GM03348 (cell line): ENCODE data around the gene RSPH6A.

ENCODE experiments used
- DNase-seq: peaks from one replicate; pipeline ENCODE4 v3.0.0; 2012; ENCODE audit warnings: low spot score

Gene RSPH6A

DNA sequence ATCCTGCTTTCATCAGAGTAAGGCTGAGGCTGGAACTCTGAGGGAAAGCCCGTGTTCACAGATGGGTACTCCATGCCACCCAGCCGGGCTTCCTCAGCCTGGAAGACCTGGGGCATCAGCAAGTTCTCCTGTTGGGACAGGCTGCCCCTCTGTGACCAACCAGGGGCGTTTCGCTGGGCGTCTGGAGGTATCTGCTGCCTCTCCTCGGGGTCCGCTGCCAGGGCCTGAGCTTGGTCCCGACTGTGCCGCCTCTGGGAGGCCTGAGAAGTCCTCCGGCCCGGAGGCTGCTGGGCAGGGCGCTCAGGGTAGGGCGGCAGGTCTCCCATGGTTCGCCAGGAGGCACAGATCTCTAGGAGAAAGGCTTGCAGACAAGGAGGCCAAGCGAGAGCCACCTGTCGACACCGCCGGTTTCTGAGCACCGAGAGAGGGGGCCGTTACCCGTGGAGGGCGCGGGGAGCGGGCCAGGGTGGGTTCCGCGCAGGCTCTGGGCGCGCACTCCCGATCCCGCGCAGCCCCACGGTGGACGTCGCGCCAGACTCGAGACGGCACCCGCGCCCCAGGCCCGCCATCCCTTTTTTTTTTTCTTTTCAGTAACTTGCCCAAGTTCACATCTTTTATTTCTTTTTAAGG lies at the start of gene RSPH6A:
RSPH6A (minus strand) TSS at position 458 of the 630 bp plus-strand sequence; CDS start at position 326, 132 bp downstream.
- no peak for DNase-seq

- no peak for DNase-seq
Observed at GRCh38 chr19:45864629-45865082, 49.5 kb upstream of the RSPH6A start.

DNA sequence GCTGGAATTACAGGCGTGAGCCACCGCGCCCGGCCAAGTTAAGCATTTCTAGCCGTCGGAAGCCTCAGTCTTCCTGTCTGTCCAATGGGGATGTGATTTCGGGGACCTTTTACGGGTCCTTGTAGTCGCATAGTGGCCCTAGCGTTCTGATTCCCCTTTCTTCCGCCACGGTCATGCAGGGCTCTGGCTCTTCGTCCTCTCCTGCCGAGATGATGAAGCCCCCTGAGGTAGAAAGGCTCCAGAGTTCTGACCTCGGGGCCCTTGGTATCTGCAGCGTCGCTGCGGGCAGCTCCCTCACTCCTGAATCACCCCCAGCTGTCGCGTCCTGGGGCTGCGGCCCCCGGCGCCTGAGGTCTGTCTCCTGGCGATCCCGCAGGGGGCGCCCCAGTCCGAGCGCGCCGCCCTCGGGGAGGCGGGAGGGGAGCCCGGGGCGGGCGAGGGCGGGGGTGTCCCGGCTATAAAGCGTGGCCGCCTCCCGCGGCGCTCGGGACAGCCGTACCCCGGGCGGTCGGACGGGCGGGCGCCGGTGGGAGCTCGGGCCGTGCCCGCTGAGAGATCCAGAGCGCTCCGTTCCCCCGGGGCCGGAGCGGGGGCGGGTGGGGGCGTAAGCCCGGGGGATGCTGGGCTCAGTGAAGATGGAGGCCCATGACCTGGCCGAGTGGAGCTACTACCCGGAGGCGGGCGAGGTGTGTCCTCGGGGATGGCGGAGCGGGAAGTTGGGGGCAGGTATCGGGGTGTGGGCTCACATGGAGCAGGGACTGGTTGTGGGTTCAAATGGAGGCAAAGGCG lies 48.9 kb upstream of the RSPH6A start, which contains the start of gene FOXA3:
FOXA3 (plus strand) TSS at position 487 of the 789 bp plus-strand sequence; CDS start at position 618, 131 bp downstream.
- peak; percentile 74 for DNase-seq

DNA sequence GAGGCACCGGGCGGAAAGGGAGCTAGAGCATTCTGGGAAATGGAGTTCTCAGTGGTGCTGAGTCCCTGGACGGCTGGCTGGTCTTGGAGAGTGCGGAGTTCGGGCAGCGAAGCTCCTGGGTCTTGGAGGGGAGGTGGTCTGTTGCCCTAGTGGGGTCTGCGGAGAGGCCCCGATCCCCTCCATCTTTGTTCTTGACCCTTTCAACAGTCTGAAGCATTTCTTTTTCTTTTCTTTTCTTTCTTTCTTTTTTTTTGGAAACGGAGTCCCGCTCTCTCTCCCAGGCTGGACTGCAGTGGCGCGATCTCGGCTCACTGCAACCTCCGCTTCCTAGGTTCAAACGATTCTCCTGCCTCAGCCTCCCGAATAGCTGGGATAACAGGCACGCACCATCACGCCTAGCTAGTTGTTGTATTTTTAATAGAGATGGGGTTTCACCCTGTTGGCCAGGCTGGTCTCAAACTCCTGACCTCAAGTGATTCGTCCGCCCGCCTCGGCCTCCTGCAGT lies 48.3 kb upstream of the RSPH6A start:
- no peak for DNase-seq

DNA sequence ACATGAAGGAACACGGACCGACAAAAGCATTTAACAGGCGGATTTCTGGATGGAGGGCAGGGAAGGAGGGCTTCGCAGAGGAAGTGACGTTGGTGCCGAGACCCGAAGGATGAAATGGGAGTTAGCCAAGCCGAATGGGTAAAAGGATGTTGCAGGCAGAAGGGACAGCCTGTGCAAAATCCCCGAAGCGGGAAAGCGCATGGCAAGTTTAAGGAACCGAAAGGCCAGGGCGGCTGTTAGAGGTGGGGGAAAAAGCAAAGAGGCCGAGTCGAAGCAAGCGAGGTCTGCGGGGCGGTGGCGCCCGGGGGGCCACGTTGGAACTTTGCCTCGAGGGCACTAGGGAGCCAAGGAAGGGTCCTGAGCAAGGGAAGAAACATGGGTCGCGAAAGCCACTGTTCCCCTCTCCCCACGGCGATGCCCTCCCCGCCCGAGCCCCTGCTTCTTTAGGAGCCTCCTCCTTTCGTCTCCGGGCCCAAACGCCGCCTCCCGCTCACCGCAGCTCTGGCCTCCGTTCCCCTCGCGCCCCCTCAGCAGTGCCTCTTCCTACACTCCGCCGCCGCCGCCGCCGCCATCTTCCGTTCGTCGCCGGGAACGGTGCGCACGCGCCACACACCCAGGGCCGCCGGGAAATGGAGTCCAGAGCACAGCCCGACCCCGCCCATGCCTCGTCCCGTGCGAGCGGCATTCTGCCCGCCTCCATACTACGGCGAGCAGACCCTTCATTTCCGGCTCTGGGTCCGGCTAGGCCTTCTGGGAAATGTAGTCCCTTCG lies 47.6 kb upstream of the RSPH6A start, which contains the start of gene SYMPK:
SYMPK (minus strand) TSS at position 584 of the 771 bp plus-strand sequence. CDS start 8,652 bp downstream, outside the sequence.
- DNase-seq: peak; percentile 100

DNA sequence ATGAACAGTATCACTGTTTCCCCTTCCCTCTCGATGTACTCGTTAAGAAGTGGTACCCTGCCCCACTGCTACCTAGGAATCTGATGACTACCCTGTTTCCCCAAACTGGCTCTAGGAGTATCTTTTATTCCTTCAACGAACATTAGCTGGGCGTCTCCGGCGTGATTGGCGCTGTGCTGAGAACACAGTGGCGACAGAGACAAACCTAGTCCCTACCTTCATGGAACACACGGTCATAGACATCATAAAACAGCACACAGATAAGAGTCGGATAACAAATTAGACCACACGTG lies 47.1 kb upstream of the RSPH6A start:
- no peak for DNase-seq

DNA sequence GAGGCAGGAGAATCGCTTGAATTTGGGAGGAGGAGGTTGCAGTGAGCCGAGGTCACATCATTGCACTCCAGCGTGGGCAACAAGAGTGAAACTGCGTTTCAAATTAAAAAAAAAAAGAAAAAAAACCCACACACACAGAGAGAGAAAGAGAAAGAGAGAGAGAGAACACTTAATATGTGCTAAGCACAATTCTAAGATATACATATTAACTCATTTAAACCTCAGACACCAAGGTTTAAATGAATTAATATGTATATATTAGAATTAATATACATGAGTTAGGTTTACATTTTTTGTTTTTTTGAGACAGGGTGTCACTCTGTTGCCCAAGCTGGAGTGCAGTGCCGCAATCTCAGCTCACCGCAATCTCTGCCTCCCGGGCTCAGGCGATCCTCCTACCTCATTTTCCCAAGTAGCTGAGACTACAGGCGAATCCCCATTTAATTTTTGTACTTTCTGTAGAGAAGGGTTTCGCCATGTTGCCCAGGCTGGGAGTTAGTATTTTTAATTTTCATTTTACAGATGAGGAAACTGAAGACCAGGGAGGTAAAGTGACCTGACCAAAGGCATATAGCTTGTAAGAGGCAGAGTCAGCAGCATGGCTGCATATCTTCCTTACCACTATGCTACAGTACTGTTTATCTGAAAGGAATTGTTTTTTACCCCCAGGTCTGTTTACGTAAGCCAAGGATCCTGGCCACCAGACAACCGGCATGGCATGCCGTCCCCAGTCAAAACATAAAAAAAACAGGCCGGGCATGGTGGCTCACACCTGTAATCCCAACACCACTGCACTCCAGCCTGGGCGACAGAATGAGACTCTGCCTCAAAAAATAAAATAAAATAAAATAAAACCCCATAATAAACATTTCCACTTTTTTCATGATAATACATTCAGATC lies 45.5 kb upstream of the RSPH6A start:
- DNase-seq: no peak

DNA sequence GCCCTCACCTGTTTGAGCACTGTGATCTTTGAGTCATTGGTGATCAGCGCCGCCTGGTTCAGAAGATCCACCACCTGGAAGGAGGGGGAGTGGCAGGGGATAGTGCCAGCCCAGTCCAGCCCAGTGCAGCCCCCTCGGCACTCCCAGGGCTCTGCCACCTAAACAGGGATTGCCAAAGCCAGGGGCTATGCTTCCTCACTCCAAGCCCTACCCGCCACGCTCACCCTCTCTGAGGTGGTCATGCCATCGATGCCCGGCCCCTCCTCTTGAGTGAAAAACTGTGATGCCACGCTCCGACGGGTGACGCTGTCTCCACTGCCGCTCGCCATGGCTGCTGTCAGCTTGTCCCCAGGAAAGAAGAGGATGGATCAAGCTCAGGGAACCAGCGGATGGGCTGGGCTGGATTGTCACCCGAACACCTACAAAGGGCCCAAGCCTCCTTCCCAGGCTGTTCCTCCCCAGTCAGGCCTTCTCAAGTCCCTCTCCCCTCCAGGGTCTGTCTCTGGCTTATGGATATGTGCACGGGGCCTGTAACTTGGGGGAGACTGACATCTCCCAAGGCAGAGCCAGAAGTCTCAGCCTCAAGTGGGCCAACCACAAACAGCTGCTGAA lies 39.2 kb upstream of the RSPH6A start:
- no peak for DNase-seq

- DNase-seq: no peak
Observed at GRCh38 chr19:45852983-45853382, 37.9 kb upstream of the RSPH6A start.

GRCh38 chr19:45852145-45852750 lies 37.1 kb upstream of the RSPH6A start:
- DNase-seq: no peak

DNA sequence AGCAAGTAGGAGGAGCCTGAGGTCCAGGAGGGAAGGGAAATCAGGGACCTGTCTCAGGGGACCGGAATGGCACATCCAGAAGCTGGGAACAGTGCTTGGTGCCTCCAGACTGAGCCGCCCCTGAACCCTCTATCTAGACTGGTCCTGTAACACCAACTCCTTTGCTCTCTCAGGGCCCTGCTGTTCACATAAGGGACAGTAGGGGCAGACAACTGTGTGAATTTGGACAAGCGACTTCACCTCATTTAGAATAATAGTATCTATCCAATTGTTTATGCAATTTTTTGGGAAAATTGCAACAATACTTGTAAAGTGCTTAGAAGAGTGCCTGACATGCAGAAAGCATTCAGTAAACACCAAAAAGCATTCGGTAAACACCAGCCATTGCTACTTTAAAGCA lies 33.8 kb upstream of the RSPH6A start:
- no peak for DNase-seq

GRCh38 chr19:45847663-45848062 lies 32.6 kb upstream of the RSPH6A start:
- DNase-seq: no peak

DNA sequence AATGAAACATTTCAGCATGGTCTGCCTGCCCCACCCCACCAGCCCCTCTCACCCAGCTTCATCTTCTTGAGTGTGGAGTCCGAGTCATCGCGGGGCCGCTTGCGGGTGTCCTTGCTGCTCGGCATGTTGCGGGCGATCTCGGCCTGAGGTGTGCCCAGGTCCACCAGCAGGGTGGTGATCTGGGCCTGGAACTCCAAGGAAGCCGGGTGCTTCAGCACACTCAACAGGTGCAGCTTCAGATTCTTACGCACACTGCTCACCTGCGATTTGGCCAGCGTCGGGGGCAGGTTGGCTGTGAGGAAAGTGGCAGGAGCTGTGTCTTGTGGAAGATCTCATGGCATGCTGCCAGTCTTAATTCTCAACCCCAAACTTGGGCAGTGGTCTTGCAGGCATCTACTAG lies 27.1 kb upstream of the RSPH6A start:
- DNase-seq: no peak

DNA sequence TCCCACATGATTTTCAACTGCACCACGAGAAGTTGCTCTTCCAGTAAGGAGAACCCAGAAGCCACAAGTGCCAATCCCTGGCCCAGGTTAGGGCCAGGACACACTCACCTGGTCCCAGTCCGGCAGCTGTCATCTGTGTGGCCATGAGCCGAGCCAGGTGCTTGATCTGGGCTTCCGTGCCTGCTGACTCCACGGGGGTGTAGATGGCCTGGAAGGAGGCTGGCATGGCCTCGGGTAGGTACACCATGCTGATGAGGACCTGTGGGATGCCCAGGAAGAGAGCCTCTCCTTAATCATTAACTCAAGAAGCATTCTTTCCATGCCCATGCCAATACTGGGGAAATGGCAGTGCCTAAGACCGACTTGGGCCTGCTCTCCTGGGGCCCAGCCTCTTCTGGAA lies 19.9 kb upstream of the RSPH6A start:
- no peak for DNase-seq

- no peak for DNase-seq
Observed at GRCh38 chr19:45828945-45829344, 13.8 kb upstream of the RSPH6A start.

GRCh38 chr19:45828523-45828922 lies 13.4 kb upstream of the RSPH6A start:
- DNase-seq: no peak

DNA sequence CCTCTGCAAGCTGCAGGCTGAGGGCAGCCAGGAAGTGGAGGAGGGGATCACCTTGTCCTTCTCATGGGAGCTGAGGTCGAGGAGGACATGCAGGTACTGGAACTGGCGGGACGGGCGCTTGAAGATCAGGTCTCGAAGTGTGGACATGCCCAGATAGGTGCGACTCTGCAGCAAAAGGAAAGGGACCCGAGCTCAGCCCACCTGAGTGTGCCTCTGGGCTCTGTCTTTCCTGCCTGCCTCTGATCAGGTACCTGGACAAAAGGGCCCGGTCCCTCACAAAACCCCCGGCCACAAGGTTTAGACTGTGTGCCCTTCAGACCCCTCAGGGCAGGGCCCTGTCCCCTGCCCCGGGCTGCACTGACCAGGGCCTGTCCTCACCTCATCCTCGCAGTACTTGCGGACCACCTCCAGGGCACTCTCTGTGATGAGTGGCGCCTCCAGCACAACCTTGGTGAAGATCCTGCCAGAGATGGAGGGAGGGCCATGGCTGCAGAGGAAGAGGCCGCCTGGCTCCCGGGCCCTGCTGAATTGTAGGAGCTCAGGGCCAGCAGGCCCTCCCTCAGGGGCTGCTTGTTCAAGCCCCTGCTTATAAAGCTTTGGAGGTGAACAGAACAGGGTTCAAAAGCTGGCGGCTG lies 12.5 kb upstream of the RSPH6A start:
- no peak for DNase-seq

GRCh38 chr19:45826934-45827333 lies 11.8 kb upstream of the RSPH6A start:
- no peak for DNase-seq

DNA sequence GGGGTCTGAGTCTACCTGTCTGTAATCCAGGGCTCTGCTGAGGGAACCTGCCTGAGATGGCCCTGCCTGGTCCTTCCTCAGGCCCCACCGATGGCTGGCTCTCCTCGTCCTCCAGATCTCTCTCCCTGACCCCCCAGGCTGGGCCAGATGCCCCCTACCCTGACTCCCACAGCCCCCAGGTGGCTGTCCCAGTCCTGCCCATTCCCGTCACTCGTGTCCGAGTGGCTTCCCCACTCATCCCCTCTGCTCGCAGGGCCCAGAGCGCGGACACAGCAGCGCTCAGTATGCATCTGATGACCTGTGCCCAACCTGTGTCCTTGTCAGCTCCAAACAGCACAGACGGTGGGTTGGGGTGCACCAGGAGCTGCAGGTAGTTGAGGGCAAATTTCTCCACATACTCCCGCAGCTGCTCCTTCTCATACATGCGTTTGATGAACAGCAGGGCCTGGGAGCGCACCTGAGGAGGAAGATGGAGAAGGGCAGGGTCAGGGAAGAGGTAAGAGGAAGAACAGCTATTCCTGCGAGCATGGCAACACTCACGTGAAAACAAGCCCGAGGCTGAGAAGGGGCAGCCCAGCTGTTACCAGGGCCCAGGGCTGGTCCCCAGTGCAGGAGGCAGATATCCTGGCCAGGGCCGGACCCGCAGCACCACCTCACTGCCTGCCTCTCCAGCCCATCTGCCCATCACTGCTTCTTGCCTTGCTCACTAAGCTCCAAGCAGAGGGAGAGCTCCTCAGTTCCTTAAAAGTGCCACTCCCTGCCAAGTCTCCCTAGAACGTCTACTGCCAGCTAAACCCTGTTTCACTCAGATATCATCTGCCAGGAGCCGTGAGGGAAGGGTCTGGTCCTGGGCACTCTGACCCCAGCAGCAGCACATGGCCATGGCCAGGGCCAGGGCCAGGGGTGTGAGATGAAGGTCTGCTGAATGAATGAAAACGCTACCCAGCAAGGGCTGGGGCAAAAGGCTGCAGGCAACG lies 11.1 kb upstream of the RSPH6A start:
- no peak for DNase-seq
